Activated naive CD8-positive, alpha-beta T cell treated with anti-CD3 and anti-CD28 coated beads for 36 hours (primary cell): Measurements from ENCODE around the gene AIF1L. TPM values are rescaled to one million over a fixed set of nuclear protein-coding genes. Genes with fewer than 3 reads are reported as not detected.
"Not testable (repeated sequence)": the region's sequence is repeated elsewhere in the genome, so short reads cannot be mapped to it uniquely, and the experiment has no call there.

Source experiments
- DNase-seq: peaks from one replicate; pipeline ENCODE4 v3.0.0; 2021
- H3K27ac Mint-ChIP-seq: one replicate; pipeline ENCODE4 v1.8.0; 2022; ENCODE audit warnings: mild to moderate bottlenecking, moderate library complexity, mixed read lengths
- H3K27me3 Mint-ChIP-seq: one replicate; pipeline ENCODE4 v1.8.0; 2022; ENCODE audit warnings: mild to moderate bottlenecking, mixed read lengths
- H3K36me3 Mint-ChIP-seq: one replicate; pipeline ENCODE4 v1.8.0; 2021; ENCODE audit warnings: mild to moderate bottlenecking, mixed read lengths
- H3K4me1 Mint-ChIP-seq: one replicate; pipeline ENCODE4 v1.8.0; 2021; ENCODE audit warnings: mixed read lengths
- H3K4me3 Mint-ChIP-seq: one replicate; pipeline ENCODE4 v1.8.0; 2022; ENCODE audit warnings: mild to moderate bottlenecking, moderate library complexity, mixed read lengths
- H3K9me3 Mint-ChIP-seq: one replicate; pipeline ENCODE4 v1.8.0; 2022; ENCODE audit warnings: mixed read lengths
- total RNA-seq, 2 experiments: library from RNA; stranded (reverse); gene quantifications; one replicate each; pipeline ENCODE4 v1.2.3, GENCODE V29; 2021

The AIF1L gene
- total RNA-seq, 2 experiments from 2014 or later: 0.92 to 1.3 TPM

- H3K4me3 Mint-ChIP-seq: no peak overlapping the region
- no peaks in the 10 kb centered on the region for H3K9me3 Mint-ChIP-seq
- no peak overlapping the region for H3K27ac Mint-ChIP-seq
- H3K36me3 Mint-ChIP-seq: peaks cover 20% of the 10 kb centered on the region
- no peaks in the 10 kb centered on the region for H3K27me3 Mint-ChIP-seq
- H3K4me1 Mint-ChIP-seq: peaks cover 12% of the 10 kb centered on the region
- no peak for DNase-seq
Measured at GRCh38 chr9:131148276-131148675, 51.9 kb downstream of the AIF1L start.

- no peaks in the 10 kb centered on the region for H3K9me3 Mint-ChIP-seq
- peaks cover 23% of the 10 kb centered on the region for H3K36me3 Mint-ChIP-seq
- peak overlapping the region; percentile 50 for H3K27ac Mint-ChIP-seq
- H3K27me3 Mint-ChIP-seq: no peaks in the 10 kb centered on the region
- DNase-seq: no peak
- no peak overlapping the region for H3K4me3 Mint-ChIP-seq
- H3K4me1 Mint-ChIP-seq: peaks cover 15% of the 10 kb centered on the region
Measured at GRCh38 chr9:131148966-131149687, 52.8 kb downstream of the AIF1L start.

GRCh38 chr9:131149688-131150053, 53.3 kb downstream of the AIF1L start:
- no peak for DNase-seq
- Mint-ChIP-seq H3K36me3 (peaks cover 24% of the 10 kb centered on the region), H3K4me3 (no peak overlapping the region), H3K4me1 (peaks cover 15% of the 10 kb centered on the region), H3K27ac (peak overlapping the region; percentile 50), H3K27me3 (no peaks in the 10 kb centered on the region), H3K9me3 (no peaks in the 10 kb centered on the region)

GRCh38 chr9:131153595-131153994, 57.3 kb downstream of the AIF1L start:
- H3K27ac Mint-ChIP-seq: no peak overlapping the region
- H3K9me3 Mint-ChIP-seq: no peaks in the 10 kb centered on the region
- no peak overlapping the region for H3K4me3 Mint-ChIP-seq
- H3K27me3 Mint-ChIP-seq: no peaks in the 10 kb centered on the region
- no peak for DNase-seq
- H3K36me3 Mint-ChIP-seq: peaks cover 32% of the 10 kb centered on the region
- peaks cover 20% of the 10 kb centered on the region for H3K4me1 Mint-ChIP-seq

GRCh38 chr9:131158673-131159072, 62.3 kb downstream of the AIF1L start:
- DNase-seq, H3K27me3 Mint-ChIP-seq, H3K27ac Mint-ChIP-seq, H3K9me3 Mint-ChIP-seq, H3K4me3 Mint-ChIP-seq, H3K4me1 Mint-ChIP-seq: not testable (repeated sequence)
- peaks cover 39% of the 10 kb centered on the region for H3K36me3 Mint-ChIP-seq

GRCh38 chr9:131160416-131161112, 64.2 kb downstream of the AIF1L start:
- DNase-seq: no peak
- H3K27me3 Mint-ChIP-seq: no peaks in the 10 kb centered on the region
- peaks cover 2% of the 10 kb centered on the region for H3K4me1 Mint-ChIP-seq
- H3K27ac Mint-ChIP-seq: no peak overlapping the region
- peaks cover 28% of the 10 kb centered on the region for H3K36me3 Mint-ChIP-seq
- no peak overlapping the region for H3K4me3 Mint-ChIP-seq
- H3K9me3 Mint-ChIP-seq: no peaks in the 10 kb centered on the region

- H3K27ac Mint-ChIP-seq: no peak overlapping the region
- H3K27me3 Mint-ChIP-seq: no peaks in the 10 kb centered on the region
- H3K4me1 Mint-ChIP-seq: peaks cover 2% of the 10 kb centered on the region
- peaks cover 27% of the 10 kb centered on the region for H3K36me3 Mint-ChIP-seq
- no peaks in the 10 kb centered on the region for H3K9me3 Mint-ChIP-seq
- no peak for DNase-seq
- H3K4me3 Mint-ChIP-seq: no peak overlapping the region
Measured at GRCh38 chr9:131161585-131161984, 65.3 kb downstream of the AIF1L start.

GRCh38 chr9:131162886-131163285, 66.6 kb downstream of the AIF1L start:
- Mint-ChIP-seq H3K27ac (no peak overlapping the region), H3K27me3 (no peaks in the 10 kb centered on the region), H3K4me3 (no peak overlapping the region), H3K9me3 (no peaks in the 10 kb centered on the region), H3K4me1 (peaks cover 8% of the 10 kb centered on the region), H3K36me3 (peaks cover 22% of the 10 kb centered on the region)
- no peak for DNase-seq

GRCh38 chr9:131165523-131165922, 69.2 kb downstream of the AIF1L start:
- no peak for DNase-seq
- H3K27ac Mint-ChIP-seq: no peak overlapping the region
- no peak overlapping the region for H3K4me3 Mint-ChIP-seq
- H3K36me3 Mint-ChIP-seq: peaks cover 19% of the 10 kb centered on the region
- no peaks in the 10 kb centered on the region for H3K9me3 Mint-ChIP-seq
- no peaks in the 10 kb centered on the region for H3K27me3 Mint-ChIP-seq
- peaks cover 8% of the 10 kb centered on the region for H3K4me1 Mint-ChIP-seq

GRCh38 chr9:131167146-131167692, 70.9 kb downstream of the AIF1L start:
- Mint-ChIP-seq H3K4me3 (no peak overlapping the region), H3K27ac (no peak overlapping the region), H3K36me3 (peaks cover 27% of the 10 kb centered on the region), H3K4me1 (peaks cover 8% of the 10 kb centered on the region), H3K9me3 (no peaks in the 10 kb centered on the region), H3K27me3 (no peaks in the 10 kb centered on the region)
- no peak for DNase-seq

GRCh38 chr9:131167936-131168335, 71.6 kb downstream of the AIF1L start:
- Mint-ChIP-seq H3K27ac (no peak overlapping the region), H3K4me1 (peaks cover 10% of the 10 kb centered on the region), H3K36me3 (peaks cover 26% of the 10 kb centered on the region), H3K27me3 (no peaks in the 10 kb centered on the region), H3K4me3 (no peak overlapping the region), H3K9me3 (no peaks in the 10 kb centered on the region)
- no peak for DNase-seq

- no peak for DNase-seq
- Mint-ChIP-seq H3K36me3 (peaks cover 25% of the 10 kb centered on the region), H3K27ac (no peak overlapping the region), H3K4me3 (no peak overlapping the region), H3K4me1 (peaks cover 10% of the 10 kb centered on the region), H3K27me3 (no peaks in the 10 kb centered on the region), H3K9me3 (no peaks in the 10 kb centered on the region)
Measured at GRCh38 chr9:131169563-131170240, 73.4 kb downstream of the AIF1L start.
